HG02623 (cell line): Measurements from ENCODE around the gene LMBRD1.
"Not testable (repeated sequence)": the region's sequence is repeated elsewhere in the genome, so short reads cannot be mapped to it uniquely, and the experiment has no call there.

Source experiments
- ATAC-seq: cut with Tn5 transposase; IDR thresholded peaks from one replicate; pipeline ENCODE4 v1.9.1; 2021; ENCODE audit warnings: moderate library complexity; ENCODE audit not compliant: unreplicated experiment

LMBRD1 gene

DNA sequence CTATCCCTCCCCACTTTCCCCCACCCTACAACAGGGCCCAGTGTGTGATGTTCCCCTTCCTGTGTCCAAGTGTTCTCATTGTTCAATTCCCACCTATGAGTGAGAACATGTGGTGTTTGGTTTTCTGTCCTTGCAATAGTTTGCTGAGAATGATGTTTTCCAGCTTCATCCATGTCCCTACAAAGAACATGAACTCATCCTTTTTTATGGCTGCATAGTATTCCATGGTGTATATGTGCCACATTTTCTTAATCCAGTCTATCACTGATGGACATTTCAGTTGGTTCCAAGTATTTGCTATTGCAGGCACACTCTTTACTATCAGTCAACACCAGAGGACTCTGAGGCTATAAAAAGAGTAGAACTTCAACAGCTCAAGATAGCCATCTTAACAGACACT, 2.0 kb upstream of the LMBRD1 start:
- not testable (repeated sequence) for ATAC-seq

DNA sequence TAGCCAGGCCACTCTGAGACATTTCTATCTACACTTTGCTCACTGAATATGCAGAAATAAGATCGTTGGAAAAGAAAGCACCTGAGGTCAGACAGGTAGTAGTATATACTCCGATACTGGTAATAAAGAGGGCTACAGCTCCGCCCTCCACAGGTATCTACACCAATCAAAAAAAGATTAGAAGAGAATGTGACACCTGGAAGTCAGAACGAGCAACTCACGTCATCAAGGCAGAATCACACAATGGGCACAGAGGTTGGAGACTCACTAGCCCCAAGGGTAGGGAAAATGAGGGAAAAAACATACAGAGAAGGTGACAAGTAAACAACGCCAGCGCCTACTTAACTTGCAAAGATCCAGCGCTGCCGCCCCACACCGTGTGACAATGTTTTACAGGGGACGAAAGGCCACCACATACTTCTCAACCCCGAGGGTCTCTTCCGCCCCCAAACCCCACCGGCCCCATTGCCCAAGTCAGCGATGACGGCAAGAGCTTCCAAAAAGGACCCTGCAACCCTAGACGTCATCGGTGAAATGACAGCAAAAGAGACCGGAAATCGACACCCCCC, 653 bp downstream of the LMBRD1 start:
- ATAC-seq = peak; percentile 25

DNA sequence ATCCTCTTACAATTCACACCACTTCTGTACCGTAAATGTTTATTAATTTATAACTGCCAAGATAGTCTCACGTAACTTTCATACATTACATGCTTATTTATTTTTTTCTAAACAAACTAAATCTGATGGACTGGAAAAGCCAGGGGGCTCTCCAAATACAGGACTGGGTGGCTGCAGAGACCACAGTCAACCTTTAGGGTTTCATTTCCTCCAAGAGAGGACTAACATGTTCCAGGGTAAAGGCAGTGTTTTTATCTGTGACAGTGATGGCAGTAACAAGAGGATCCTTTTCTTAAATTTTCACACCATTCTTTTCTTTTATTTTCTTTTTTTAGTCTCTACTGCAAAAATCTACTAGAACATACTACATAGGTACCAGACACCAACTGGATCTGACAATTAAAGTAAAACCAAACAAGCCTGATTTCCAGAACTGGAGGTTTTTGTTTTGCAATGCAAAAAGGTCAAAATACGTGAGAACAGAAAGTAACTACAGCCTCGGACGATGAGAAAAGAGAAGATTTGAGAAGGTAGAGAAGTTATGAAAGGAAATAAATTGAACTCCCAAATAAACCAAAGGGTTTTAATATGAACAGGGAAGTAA, 1.2 kb downstream of the LMBRD1 start:
- ATAC-seq = peak; percentile 34

DNA sequence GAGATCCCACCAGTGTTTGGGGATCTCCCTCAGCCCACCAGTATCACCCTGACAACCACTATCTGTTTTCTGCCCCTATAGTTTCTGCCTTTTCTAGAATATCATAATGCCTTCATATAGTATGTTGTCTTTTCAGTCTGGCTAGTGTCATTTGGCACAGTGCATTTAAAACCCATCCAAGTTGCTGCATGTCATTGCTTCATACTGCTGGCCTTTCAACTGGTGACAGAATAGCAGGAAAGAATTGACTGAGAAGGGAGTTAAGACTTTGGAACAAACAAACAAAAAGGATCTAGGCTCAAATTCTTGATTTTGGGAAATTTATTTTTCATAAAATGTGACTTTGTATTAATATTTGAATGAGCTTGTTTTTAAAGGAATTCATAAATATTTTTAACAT, 4.5 kb downstream of the LMBRD1 start:
- ATAC-seq = no peak

DNA sequence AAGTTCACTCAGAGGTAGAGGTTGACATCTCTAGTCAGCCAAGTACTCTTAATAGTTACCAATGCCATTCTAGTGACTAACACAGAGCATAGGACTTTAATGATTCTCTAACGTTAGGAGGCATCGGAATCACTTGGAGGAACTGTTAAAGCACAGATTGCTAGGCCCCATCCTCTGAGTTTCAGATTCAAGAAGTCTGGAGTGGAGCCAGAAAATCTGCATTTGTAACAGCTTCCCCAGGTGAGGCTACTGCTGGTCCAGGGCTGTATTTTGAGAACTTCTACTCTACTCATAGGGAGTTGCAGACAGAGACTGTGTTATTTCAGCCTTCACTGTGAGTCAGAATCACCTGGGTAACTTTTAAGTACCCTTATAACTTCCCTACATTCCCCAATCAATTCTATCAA, 5.7 kb downstream of the LMBRD1 start:
- ATAC-seq = no peak

DNA sequence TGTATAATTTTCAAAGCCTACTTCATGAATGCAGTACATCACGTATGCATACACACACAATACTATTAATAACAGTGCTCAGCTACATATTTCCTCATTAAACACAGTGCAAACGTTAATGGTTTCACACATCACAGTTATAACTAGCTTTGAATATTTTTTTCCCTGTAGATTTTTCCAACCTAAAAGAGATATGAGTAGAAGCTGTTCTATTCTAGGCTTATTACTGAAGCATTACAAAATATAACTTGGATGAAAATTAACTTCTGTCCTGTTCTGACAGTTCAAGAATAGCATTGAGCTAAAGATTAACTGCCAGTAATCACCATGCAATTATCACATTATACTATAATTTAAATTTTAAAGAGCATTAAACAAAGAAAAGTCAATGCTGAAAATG, 6.2 kb downstream of the LMBRD1 start:
- ATAC-seq = no peak

DNA sequence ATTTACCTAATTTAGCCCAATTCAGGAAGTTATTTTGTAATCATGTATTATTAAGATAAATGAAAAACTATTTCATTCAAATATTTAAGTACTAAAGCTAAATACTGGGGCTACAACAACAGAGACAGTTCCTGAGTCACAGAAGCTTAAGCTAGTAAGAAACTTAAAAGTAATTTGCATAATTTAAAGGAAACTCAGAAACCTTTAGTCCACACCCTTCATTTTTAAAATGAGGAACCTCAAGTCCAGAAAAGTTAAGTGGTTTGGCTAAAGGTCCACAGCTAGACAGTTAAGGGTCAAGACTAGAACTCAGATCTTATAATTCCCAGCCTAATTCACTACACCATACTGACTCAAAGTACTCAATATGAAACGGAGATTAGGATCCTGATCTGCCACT, 7.2 kb downstream of the LMBRD1 start:
- peak; percentile 34 for ATAC-seq

DNA sequence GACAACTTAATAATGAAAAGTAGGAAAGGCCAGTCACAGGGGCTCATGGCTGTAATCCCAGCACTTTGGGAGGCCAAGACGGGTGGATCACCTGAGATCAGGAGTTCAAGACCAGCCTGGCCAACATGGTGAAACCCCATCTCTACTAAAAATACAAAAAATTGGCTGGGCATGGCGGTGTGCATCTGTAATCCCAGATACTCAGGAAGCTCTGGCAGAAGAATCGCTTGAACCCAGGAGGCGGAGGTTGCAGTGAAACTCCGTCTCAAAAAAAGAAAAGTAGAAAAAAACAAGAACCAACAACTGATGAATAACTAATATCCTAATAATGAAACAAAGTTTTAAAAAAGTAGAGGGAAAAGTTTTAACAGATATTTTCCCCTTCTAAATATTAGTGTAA, 9.4 kb downstream of the LMBRD1 start:
- not testable (repeated sequence) for ATAC-seq

DNA sequence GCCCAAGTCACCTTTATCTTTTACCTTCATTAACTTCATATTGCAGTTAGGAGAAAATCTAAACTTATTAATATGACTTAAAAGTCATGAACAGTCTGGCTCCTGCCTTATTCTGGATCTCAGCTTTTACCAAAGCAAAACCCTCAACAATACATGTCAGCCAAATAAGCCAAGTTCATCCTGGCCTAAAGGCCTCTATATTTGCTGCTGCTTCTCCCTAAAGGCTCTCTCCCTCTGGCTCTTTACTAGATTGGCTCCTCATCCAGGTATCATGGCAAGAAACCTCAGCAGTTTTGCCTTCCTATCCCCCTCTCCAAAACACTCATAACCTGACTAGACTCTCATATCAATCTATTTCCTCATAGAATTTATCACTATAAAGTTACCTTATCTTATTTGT, 11.1 kb downstream of the LMBRD1 start:
- ATAC-seq = no peak

DNA sequence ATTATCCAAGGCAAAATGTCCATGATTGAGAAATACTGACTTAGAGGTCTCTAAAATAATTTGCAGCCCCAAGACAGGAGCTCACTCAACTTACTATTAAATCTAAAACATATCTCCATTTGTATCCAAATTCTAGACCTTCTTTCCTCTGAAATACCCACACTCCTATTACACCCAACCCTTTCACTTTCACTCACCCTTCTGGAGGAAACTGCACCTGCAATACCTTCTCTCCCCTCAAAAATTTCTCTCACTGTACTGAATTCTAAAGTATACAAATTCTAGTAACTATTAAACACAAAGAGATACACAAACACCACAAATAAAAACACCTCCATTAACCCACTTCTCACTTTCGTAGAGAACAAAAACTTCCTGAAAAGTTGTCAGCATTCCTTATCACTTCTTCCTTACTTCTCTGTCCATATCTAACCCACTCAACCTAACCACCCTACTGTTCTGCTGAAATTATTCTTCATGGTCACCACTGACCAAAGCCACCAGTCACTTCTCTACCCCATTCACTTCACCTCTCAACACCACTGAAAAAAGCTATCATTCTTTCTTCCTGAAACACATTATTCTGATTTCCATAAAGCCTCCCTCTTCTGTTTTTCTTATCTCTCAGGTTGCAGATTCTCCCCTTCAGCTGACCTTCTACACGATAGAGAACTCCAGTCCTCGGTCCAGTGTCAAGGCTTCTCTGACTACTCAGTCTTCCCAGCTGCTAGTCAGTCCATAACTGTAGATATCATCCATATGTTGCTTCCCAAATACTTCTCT, 12.0 kb downstream of the LMBRD1 start:
- ATAC-seq = peak; percentile 66

DNA sequence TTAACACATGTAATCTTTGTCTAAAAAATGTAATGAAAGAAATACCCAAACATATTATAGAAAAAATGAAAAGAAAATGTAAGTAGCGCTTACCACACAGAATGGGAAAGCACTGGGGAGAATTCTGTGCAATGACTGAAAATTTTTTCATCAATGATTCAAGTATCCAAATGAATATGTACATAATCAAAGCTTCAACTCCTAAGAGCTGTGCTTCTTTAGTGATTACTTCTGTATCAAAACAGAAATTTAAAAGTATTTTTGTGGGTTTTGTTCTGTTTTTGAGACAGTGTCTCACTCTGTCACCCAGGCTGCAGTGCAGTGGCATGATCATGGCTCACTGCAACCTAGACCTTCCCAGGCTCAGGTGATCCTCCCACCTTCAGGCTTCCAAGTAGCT, 13.7 kb downstream of the LMBRD1 start:
- ATAC-seq = no peak

DNA sequence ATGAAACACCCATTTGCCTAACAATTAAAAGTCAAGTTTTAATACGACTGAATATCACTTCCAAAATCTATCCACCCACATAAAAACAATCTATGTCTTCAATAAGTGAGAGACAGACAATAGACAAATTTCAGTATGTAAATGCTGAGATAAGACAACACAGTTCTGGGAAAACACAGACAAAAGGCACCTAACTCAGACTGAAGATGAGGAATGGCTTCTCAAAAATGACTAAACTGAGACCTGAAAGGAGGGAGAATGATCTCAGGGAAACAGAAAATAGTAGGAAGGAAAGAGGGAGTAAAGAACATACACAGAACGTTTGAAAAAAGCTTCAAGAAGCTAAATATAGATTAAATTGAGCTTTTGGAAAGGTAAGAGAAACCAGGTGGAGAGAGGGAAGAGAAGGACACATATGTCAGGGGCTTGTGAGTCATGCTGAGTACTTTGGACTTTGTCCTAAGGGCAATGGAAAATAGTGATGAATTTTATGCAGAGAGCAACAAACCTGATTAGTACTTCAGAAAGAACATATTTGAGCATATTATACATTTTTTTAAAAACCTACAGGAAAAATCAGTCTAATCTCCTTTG, 16.1 kb downstream of the LMBRD1 start:
- no peak for ATAC-seq

DNA sequence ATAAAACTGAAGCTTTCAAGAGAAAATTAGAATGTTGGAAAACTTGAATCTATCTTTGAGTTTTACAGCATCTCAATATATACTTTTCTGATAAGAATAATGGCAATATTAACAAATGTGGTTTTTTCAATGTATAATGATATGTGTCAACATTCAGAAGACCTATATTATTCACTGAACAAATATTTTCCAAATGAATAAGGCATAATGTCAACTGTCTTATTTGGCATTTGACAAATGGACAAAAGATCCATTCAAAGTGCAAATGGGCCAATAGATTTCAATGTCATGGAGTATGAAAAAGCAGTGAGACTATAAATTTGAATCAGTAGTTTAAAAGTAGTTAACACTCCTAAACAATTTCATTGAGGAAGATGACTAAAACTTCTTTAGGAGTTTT, 20.9 kb downstream of the LMBRD1 start:
- no peak for ATAC-seq

DNA sequence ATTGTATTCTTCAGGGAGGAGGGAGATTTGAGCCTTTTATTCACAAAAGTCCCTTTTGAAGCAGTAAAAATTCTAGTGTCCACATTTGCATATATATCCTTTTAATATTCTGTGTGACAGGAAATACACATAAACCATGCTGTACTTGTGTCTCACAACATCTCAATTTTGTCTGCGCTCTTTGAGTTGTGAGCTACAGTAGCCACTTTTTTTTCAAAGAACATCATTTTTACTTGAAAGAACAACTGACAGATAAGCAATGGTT, 21.3 kb downstream of the LMBRD1 start:
- ATAC-seq = no peak

DNA sequence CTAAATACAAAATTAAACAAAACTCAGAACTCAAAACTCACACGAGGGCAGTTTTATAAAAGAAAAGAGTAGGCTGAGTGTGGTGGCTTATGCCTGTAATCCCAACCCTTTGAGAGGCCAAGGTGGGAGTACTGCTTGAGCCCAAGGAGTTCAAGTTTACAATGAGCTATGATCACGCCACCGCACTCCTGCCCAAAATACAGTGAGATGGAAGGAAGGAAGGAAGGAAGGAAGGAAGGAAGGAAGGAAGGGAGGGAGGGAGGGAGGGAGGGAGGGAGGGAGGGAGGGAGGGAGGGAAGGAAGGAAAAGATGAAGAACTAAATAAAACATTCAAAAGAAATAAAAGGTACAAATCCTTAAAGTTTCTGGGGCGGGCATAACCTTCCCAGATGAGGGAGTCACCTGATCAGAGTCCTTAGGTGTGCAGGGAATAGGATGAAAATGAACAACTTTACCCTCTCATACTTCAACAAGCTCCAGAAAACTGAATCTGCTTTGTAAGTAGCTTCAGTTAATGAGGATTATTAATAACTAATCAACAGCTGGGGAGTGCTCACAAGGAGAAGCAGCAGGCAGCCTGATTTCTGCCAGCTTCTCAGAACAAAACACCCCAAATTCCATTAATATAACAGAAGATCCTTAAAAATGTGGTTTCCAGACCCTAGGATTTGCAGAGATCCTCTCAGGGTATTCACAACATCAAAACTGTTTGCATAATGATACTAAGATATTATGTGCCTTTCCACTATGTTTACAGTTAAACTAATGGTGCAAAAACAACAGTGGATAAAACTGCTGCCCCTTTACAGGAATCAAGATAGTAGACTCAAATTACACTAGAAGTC, 21.8 kb downstream of the LMBRD1 start:
- ATAC-seq = no peak

DNA sequence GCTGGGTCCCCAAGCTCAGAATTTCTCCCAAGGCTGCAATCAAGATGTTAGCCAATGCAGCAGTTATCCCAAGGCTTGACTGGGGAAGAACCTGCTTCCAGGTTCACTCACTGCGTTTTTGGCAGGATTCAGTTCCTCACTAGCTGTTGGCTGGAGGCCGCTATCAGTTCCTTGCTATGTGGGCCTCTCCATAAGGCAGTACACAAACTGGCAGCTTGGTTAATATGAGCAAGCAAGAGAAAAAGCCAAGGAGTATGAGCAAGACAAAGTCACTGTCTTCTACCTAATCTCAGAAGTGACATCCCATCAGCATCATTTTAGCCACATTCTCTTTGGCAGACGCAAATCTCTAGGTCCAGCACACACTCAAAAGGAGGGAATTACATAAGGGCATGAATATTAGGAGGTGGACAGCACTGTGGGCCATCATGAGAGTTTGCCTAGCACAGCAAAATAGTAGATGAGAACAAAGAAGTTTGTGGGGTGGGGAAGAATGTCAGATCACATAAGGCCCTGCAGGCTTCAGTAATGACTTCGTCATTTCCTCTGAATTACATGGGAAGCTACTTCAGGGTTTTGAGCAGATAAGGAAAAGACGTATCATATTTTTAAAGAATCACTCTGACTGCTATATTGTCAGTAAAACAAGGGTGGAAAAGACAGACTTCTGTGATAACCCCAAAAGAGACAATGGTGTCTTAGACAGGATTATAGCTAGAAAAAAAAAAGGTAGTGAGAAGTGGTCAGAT, 25.5 kb downstream of the LMBRD1 start:
- no peak for ATAC-seq

DNA sequence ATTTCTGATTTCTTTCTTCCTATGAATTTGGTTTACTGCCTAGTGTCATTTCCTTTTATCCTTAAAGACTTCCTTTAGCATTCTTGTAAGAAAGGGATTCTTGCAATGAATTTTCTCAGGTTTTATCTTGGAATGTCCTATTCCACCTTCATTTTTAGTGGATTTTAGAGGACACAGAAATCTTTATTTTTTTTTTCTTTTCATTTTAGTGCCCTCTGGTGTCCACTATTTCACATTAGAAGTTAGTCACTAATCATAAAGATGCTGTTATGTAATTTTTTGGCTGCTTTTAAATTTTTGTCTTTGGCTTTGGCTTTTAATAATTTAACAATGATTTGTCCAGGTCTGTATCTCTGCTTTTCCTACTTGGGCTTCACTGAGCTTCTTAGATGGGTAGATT, 28.1 kb downstream of the LMBRD1 start:
- ATAC-seq = no peak

DNA sequence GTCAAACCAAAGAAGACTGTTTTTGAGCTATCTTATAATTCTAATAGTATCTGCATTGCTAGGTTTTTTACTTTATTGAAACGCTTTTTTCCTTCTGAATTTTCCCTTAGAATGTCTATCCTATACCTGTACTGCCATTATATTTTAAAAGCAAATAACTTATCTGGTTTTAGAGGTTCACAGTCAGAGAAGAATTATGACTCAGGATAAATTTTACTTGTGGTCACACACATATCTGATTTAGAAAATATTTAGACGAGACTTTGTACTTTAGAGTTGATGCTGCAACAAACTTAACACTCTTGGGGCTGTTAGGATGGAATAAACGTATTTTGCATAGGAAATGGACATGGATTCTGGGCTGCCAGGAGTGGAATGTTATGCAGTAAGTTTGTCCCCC, 33.0 kb downstream of the LMBRD1 start:
- ATAC-seq = no peak

DNA sequence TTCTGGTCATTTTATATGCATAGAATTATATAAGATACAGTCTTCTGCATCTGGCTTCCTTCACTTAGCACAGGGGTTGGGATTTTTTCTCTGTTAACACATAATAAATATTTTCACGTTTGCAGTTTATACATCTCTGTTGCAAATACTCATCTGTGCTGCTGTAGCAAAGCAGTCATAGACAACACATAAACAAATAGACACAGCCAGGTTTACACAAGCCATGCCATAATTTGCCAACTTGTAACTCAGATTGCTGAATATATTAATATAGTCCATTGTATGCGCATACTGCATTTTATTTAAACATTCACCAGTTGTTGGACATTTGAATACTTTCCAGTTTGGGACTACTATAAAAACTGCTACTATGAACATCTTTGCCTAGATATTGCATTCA, 35.0 kb downstream of the LMBRD1 start:
- no peak for ATAC-seq

DNA sequence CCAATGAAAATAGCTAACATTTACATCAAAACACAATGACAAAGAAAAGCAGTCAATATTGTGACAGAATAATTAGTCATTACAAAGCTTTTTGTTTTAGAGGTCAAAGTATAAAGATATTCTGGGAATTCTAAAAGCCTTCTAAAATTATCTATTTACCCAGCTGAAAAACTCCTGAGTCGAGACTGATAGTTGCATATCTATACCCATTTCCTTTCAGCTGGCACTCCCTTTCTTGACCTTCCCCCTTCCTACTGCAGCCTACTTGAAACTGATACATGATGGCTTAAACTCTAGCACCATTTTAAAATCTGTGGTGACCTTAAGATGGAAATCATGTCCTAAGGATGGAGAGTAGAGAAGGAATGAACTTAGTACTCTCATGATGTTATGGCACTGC, 38.6 kb downstream of the LMBRD1 start:
- ATAC-seq = no peak

DNA sequence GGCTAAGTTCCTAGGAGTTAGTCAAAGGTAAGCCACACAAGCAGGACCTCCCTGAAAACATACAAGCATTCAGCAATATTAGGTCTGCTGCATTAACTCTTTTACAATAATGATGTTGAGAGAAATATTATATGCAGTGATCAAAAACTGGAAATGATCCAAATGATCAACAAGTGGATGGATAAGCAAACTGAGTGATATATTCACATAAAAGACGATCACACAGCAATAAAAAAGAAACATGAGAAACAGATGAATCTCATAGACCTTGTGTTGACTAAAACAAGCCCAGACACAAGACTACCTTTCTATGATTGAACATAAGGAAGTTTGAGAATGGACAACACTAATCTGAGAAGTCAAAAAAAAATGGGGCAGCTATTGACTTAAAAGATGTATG, 39.9 kb downstream of the LMBRD1 start:
- no peak for ATAC-seq
